ENCODE data around the gene MAPKAPK3.

Gene MAPKAPK3

DNA sequence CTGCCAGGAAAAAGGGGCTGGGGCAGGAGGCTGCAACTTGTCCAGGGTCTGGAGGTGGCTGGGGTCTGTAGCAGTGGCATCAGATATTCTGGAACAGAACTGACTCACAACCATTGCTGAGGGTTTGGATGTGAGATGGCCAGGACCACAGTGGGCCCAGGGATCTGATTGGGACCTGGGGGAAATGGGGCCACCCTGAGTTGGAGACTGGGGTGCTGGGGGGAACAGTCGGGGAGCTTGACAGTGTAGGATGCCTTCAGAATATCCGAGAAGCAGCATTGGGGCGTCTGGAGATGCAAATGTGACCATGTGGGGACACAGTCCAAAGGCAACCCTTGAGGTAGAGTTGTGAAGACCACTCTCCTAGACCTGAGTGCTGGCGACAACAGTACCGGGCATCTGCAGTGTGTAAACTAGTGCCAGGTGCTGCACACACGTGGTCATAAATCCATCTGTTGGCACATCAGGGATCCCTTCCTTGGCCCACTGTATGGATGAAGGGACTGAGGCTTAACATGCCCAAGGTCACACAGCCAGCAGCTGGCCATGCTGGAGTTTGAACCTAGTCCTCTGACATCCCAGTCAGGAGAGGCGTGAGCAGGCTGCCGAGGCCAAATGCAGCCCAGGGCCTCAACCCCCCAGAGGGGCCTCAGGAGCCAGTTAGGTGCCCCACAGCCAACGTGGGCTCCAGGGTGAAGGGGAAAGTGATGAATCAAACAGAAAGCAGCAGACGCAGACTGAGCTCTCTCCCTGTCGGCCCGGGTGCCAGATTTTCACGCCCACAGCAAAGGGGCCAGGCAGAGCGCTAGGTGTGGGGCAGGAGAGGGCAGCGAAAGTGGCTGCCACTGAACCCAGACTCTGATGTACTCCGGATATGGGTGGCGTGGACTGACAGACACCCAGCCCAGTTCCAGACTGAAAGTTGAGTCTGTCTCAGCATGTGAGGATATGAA, 28.9 kb upstream of the MAPKAPK3 start:
- no peak for DNase-seq (ENCODE audit: low read depth)
- TF ChIP-seq, protein P1, sequence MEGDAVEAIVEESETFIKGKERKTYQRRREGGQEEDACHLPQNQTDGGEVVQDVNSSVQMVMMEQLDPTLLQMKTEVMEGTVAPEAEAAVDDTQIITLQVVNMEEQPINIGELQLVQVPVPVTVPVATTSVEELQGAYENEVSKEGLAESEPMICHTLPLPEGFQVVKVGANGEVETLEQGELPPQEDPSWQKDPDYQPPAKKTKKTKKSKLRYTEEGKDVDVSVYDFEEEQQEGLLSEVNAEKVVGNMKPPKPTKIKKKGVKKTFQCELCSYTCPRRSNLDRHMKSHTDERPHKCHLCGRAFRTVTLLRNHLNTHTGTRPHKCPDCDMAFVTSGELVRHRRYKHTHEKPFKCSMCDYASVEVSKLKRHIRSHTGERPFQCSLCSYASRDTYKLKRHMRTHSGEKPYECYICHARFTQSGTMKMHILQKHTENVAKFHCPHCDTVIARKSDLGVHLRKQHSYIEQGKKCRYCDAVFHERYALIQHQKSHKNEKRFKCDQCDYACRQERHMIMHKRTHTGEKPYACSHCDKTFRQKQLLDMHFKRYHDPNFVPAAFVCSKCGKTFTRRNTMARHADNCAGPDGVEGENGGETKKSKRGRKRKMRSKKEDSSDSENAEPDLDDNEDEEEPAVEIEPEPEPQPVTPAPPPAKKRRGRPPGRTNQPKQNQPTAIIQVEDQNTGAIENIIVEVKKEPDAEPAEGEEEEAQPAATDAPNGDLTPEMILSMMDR (IDR thresholded peaks at IDR 0.05; ENCODE audit: control insufficient read depth, extremely low read depth, insufficient read depth), result no peak

DNA sequence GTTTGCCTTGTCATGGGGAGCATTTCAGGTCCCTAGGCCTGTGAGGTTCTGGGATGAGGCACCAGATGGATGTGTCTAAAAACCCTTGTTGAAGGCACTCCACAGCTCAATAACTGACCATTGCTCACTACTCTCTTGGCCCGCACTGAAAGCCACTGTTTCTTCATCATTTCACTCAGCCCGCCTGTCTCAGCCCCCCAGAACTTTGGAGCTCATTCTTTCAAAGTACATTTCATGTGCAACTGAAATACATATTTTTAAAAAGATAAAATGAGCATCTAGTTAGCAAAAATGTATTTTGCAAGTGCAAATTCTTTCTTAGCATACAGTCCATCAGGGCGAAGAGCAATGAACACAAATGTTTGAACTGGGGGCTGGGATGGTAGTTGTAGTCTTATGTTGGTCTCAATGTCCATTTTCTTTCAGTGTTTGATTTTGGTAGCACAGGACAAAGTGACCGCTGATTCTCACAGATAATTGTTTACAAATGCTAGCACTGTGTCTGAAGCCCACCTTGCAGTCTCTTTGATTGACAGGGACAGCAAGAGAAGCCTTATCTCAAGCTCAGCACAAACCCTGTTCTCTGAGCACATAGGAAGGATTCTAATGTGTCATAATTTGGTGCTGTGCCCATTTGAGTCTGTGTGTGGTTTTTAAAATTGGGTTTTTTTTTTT, 28.1 kb upstream of the MAPKAPK3 start:
- DNase-seq (ENCODE audit: low read depth), result no peak
- no peak overlapping the region for H3K4me3 ChIP-seq (ENCODE audit: low read depth, low read length)
- TF ChIP-seq, protein P1 (IDR thresholded peaks at IDR 0.05; ENCODE audit: control insufficient read depth, extremely low read depth, insufficient read depth), result no peak

More for the DNA sequence above, 28.9 kb upstream of the MAPKAPK3 start:
- H3K4me3 ChIP-seq (ENCODE audit: low read depth, low read length), result no peak overlapping the region

DNA sequence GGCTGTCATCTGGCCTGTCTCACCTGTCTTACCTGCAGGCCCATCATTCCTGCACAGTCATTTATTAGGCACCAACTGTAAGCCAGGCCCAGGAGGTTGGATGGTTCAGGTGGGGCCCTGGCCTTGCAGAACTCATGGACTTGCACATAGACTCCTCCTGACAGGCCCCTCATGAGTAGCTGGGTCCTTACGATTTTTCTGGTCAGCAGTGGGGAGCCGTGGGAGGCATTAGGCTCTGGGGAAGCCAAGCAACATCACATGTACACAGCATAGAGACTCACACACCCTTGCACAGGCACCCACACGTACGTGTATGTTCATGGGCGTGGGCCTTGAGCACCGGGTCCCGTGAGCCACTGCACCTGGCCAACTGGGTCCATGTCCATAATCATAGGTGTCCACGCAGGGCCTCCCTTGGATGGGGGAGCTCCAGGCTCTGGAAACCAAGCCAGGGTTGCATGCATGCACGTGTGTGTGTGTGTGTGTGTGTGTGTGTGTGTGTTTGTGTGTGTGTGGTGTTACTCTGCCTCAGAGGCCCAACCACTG, 25.7 kb upstream of the MAPKAPK3 start:
- H3K4me3 ChIP-seq (ENCODE audit: low read depth, low read length), result no peak overlapping the region
- TF ChIP-seq, protein P1 (IDR thresholded peaks at IDR 0.05; ENCODE audit: control insufficient read depth, extremely low read depth, insufficient read depth), result no peak
- DNase-seq (ENCODE audit: low read depth), result no peak

DNA sequence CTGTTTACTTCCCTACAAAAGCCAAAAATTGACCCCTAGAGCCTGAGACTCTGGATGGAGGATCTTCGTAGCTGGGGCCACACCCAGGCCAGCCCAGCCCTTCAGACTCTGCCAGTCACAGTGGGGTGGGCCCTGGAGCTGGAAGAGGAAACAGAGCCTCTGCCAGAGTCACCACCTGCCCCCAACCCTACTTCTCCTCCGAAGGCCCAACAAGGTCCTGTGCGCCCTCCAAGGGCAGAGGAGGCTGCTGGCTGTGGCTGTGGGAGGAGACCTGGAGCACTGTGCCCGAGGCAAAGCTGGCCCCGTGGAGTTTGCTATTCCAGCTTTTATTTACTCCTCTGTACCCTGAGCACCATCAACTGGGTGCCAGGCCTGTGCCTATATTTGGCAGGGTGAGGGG, 24.4 kb upstream of the MAPKAPK3 start:
- TF ChIP-seq, protein P1 (IDR thresholded peaks at IDR 0.05; ENCODE audit: control insufficient read depth, extremely low read depth, insufficient read depth), result no peak
- no peak for DNase-seq (ENCODE audit: low read depth)
- no peak overlapping the region for H3K4me3 ChIP-seq (ENCODE audit: low read depth, low read length)

DNA sequence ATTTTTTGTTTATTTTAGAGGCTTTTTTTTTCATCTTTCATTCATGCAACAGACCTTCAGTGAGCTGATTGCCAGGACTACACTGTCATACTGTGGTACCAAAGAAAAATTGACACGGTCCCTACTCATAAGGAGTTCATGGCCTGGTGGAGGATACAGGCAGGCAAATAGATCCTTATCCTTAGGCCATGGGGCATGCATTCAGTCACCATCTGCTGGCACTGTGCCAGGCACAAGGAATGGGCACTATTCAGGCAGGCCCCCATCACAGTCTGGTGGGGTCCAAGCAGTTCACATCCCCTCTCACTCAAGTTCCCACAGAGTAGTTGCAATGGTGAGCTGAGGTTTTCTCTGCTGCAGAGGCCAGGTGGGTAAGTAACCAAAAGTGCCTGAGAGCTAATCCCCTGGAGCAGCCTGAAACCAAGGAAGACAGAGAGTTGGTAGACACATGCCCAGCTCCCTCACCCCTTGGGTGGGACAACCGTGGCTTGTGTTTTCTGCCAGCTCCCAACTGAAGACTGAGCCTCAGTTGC, 22.6 kb upstream of the MAPKAPK3 start:
- TF ChIP-seq, protein P1 (IDR thresholded peaks at IDR 0.05; ENCODE audit: control insufficient read depth, extremely low read depth, insufficient read depth), result no peak
- DNase-seq (ENCODE audit: low read depth), result no peak
- no peak overlapping the region for H3K4me3 ChIP-seq (ENCODE audit: low read depth, low read length)

DNA sequence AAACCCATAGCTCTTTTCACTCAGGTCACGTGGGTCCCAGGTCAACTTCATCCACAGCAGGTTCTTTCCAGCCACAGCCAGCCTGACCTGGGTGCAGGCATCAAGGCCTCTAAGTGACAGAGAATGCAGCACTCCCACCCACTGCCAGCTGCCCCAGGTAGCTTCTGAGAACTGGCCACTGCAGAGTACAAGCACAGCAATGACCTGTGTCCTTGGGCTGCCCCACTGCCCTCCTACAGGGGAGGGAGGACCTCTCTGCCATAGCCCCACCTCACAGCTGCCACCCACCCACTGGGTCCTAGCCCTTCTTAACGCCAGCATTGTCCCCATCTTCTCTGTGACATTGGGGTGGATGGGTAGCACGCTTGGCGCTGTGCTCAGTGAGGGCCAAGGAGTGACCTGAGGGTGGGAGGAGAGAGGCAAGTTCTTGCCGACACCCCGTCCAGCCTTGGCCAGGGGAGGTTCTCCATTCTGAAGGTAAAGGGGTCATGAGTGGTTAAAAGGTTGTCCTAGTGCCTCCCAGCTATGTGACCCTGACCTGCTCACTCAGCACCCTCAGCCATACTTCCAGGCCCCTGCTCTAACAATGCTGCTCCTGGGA, 17.7 kb upstream of the MAPKAPK3 start:
- TF ChIP-seq, protein P1 (IDR thresholded peaks at IDR 0.05; ENCODE audit: control insufficient read depth, extremely low read depth, insufficient read depth), result no peak
- DNase-seq (ENCODE audit: low read depth), result no peak
- H3K4me3 ChIP-seq (ENCODE audit: low read depth, low read length), result no peak overlapping the region
